Peyer's patch (tissue), 4 donors: Measurements from ENCODE around the gene TRIO. TPM values are rescaled to one million over a fixed set of nuclear protein-coding genes. Genes with fewer than 3 reads are reported as not detected.

ENCODE experiments used
- DNase-seq, 3 donors: peaks; one replicate each; pipeline ENCODE4 v3.0.0-alpha.2; 2017 to 2019
- H3K27ac ChIP-seq, 4 donors: fragments of 200-600 bp; sonication (generic); one replicate each; pipeline ENCODE4 v1.5.1; 2016 to 2019
- H3K27me3 ChIP-seq, 2 donors: fragments of 200-600 bp; sonication (generic); one replicate each; pipeline ENCODE4 v1.5.1; 2019
- H3K36me3 ChIP-seq, 3 donors: fragments of 200-600 bp; sonication (generic); one replicate each; pipeline ENCODE4 v1.5.1; 2016 to 2019
- H3K4me1 ChIP-seq, 4 donors: fragments of 200-600 bp; sonication (generic); one replicate each; pipeline ENCODE4 v1.5.1; 2016 to 2019
- H3K4me3 ChIP-seq, 4 donors: fragments of 200-600 bp; sonication (generic); 1 replicate in 3 of 4; 2 replicates in 1 of 4; pipeline ENCODE4 v1.5.1; 2016 to 2019; ENCODE audit warnings: mild to moderate bottlenecking in 1 of 4
- H3K9me3 ChIP-seq, 4 donors: fragments of 200-600 bp; sonication (generic); one replicate each; pipeline ENCODE4 v1.5.1; 2016 to 2019; ENCODE audit warnings: mild to moderate bottlenecking in 1 of 4
- POLR2A ChIP-seq, 2 donors: fragments of 450-650 bp; IDR thresholded peaks; one replicate each; pipeline ENCODE4 v1.5.1; 2017; ENCODE audit warnings: antibody characterized with exemption in 2 of 2, mild to moderate bottlenecking in 2 of 2, moderate library complexity in 2 of 2
- total RNA-seq, 4 donors: library from RNA; depleted of rRNA; stranded (reverse); fragments of >200 nt; gene quantifications; one replicate each; pipeline ENCODE4 v1.1.0, GENCODE V29; 2016
- TF ChIP-seq, protein P1 (sequence below), 6 experiments: fragments of 450-650 bp in 4 of 6; fragments of 200-600 bp in 2 of 6; sonication (generic) in 1 of 6; IDR thresholded peaks; one replicate each; pipeline ENCODE4 v1.5.1; 2017 to 2019; ENCODE audit warnings: antibody characterized with exemption in 6 of 6, mild to moderate bottlenecking in 3 of 6, moderate library complexity in 1 of 6

TRIO gene
- total RNA-seq, 4 donors from 2014 or later: 171 to 456 (median 340) TPM

- Histone ChIP-seq H3K27ac (no peak overlapping the region), H3K27me3 (no peaks in the 10 kb centered on the region), H3K4me1 (peaks cover 0 to 6% (median 0%) of the 10 kb centered on the region in 4 donors), H3K4me3 (no peak overlapping the region), H3K36me3 (peaks cover 0 to 65% (median 0%) of the 10 kb centered on the region in 3 donors), H3K9me3 (no peaks in the 10 kb centered on the region)
- no peak for DNase-seq
- TF ChIP-seq, protein P1, sequence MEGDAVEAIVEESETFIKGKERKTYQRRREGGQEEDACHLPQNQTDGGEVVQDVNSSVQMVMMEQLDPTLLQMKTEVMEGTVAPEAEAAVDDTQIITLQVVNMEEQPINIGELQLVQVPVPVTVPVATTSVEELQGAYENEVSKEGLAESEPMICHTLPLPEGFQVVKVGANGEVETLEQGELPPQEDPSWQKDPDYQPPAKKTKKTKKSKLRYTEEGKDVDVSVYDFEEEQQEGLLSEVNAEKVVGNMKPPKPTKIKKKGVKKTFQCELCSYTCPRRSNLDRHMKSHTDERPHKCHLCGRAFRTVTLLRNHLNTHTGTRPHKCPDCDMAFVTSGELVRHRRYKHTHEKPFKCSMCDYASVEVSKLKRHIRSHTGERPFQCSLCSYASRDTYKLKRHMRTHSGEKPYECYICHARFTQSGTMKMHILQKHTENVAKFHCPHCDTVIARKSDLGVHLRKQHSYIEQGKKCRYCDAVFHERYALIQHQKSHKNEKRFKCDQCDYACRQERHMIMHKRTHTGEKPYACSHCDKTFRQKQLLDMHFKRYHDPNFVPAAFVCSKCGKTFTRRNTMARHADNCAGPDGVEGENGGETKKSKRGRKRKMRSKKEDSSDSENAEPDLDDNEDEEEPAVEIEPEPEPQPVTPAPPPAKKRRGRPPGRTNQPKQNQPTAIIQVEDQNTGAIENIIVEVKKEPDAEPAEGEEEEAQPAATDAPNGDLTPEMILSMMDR (IDR thresholded peaks at IDR 0.05): no peak
- TF ChIP-seq POLR2A (IDR thresholded peaks at IDR 0.05): no peak
Measured at GRCh38 chr5:14464671-14465070, 321.5 kb downstream of the TRIO start.

- H3K27ac ChIP-seq: no peak overlapping the region
Measured at GRCh38 chr5:14465116-14465515, 322.0 kb downstream of the TRIO start.

DNA sequence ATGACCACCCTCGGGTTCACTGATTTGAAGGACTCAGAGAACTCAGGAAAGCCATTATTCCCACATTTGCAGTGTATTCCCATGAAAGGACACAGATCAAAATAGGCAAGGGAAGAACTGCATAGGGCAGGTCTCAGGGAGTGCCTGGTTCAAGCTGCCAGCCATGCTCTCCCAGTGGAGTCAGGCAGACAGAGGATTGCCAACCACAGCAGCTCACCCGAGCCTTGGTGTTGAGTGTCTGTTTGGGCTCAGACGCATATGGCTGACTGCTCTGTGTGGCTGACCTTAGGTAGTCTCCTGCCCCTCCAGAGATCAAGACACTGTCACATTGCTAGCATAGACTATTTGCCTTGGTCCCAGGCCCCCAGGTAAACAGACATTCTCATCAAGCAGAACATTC is 322.6 kb downstream of the TRIO start:
- Histone ChIP-seq H3K4me3 (no peak overlapping the region), H3K9me3 (no peaks in the 10 kb centered on the region), H3K27ac (no peak overlapping the region), H3K4me1 (peaks cover 0 to 6% (median 0%) of the 10 kb centered on the region in 4 donors), H3K36me3 (peaks cover 0 to 61% (median 0%) of the 10 kb centered on the region in 3 donors), H3K27me3 (no peaks in the 10 kb centered on the region)
- TF ChIP-seq POLR2A (IDR thresholded peaks at IDR 0.05): no peak
- TF ChIP-seq, protein P1 (IDR thresholded peaks at IDR 0.05): no peak
- DNase-seq: no peak

More at GRCh38 chr5:14465116-14465515, 322.0 kb downstream of the TRIO start:
- no peak for TF ChIP-seq POLR2A (IDR thresholded peaks at IDR 0.05)
- TF ChIP-seq, protein P1 (IDR thresholded peaks at IDR 0.05): no peak
- Histone ChIP-seq H3K27me3 (no peaks in the 10 kb centered on the region), H3K4me1 (peaks cover 0 to 6% (median 0%) of the 10 kb centered on the region in 4 donors), H3K9me3 (no peaks in the 10 kb centered on the region), H3K4me3 (no peak overlapping the region), H3K36me3 (peaks cover 0 to 67% (median 0%) of the 10 kb centered on the region in 3 donors)
- no peak for DNase-seq

DNA sequence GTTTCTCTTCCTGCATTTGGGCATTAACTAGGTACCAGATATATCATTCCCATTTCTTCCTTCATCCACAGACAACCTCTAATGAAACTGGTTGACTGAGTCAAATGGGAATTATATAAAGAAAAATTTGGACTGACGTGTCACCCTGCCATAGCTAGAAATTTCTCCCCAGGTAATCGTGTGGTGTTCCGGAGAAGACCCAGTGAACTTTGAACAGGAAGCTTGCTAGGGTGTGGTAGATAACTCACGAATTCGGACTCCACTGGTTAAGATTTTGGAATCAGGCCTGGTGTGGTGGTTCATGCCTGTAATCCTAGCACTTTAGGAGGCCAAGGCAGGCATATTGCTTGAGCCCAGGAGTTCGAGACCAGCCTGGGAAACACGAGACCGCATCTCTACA is 324.1 kb downstream of the TRIO start:
- no peak overlapping the region for H3K27ac ChIP-seq
- DNase-seq: no peak
- H3K4me1 ChIP-seq: peaks cover 0 to 6% (median 0%) of the 10 kb centered on the region in 4 donors
- H3K36me3 ChIP-seq: peaks cover 0 to 61% (median 0%) of the 10 kb centered on the region in 3 donors
- no peaks in the 10 kb centered on the region for H3K9me3 ChIP-seq
- no peak overlapping the region for H3K4me3 ChIP-seq
- no peak for TF ChIP-seq POLR2A (IDR thresholded peaks at IDR 0.05)
- TF ChIP-seq, protein P1 (IDR thresholded peaks at IDR 0.05): no peak
- H3K27me3 ChIP-seq: no peaks in the 10 kb centered on the region

- TF ChIP-seq, protein P1 (IDR thresholded peaks at IDR 0.05): no peak
- no peak for TF ChIP-seq POLR2A (IDR thresholded peaks at IDR 0.05)
- no peak overlapping the region for H3K4me3 ChIP-seq
- H3K36me3 ChIP-seq: peaks cover 0 to 61% (median 0%) of the 10 kb centered on the region in 3 donors
- no peaks in the 10 kb centered on the region for H3K9me3 ChIP-seq
- H3K27me3 ChIP-seq: no peaks in the 10 kb centered on the region
- peaks cover 0 to 6% (median 0%) of the 10 kb centered on the region in 4 donors for H3K4me1 ChIP-seq
- DNase-seq: no peak
- H3K27ac ChIP-seq: no peak overlapping the region
Measured at GRCh38 chr5:14467886-14468285, 324.7 kb downstream of the TRIO start.
